Thymus (tissue), 11 donors: ENCODE measurements around the gene IGSF23. TPM values are rescaled to one million over a fixed set of nuclear protein-coding genes. Genes with fewer than 3 reads are reported as not detected.

Experiments used
- DNase-seq, 9 donors: peaks; one replicate each; pipeline ENCODE4 v3.0.0-alpha.2; 2013; ENCODE audit warnings: low spot score in 9 of 9, low read depth in 6 of 9, missing footprints in 1 of 9
- H3K27ac ChIP-seq, 2 donors: one replicate each; pipeline ENCODE4 v1.5.1; 2013; ENCODE audit warnings: control low read depth in 1 of 2, low read depth in 1 of 2, low read length in 1 of 2, mild to moderate bottlenecking in 1 of 2, moderate library complexity in 1 of 2
- H3K27me3 ChIP-seq, 2 donors: one replicate each; pipeline ENCODE4 v1.5.1; 2013; ENCODE audit warnings: low read length in 1 of 2; ENCODE audit not compliant: control insufficient read depth in 2 of 2, insufficient read depth in 1 of 2
- H3K36me3 ChIP-seq, 2 donors: one replicate each; pipeline ENCODE4 v1.5.1; 2013; ENCODE audit warnings: low read length in 1 of 2, mild to moderate bottlenecking in 1 of 2, moderate library complexity in 1 of 2; ENCODE audit not compliant: control insufficient read depth in 2 of 2, insufficient read depth in 2 of 2
- H3K4me1 ChIP-seq, 2 donors: one replicate each; pipeline ENCODE4 v1.5.1; 2013; ENCODE audit warnings: low read length in 2 of 2; ENCODE audit not compliant: control insufficient read depth in 2 of 2, insufficient read depth in 2 of 2
- H3K4me3 ChIP-seq, 2 donors: one replicate each; pipeline ENCODE4 v1.5.1; 2013; ENCODE audit warnings: low read length in 2 of 2, control low read depth in 1 of 2, mild to moderate bottlenecking in 1 of 2
- H3K9me3 ChIP-seq, 2 donors: one replicate each; pipeline ENCODE4 v1.5.1; 2013; ENCODE audit warnings: low read length in 1 of 2, mild to moderate bottlenecking in 1 of 2; ENCODE audit not compliant: control insufficient read depth in 2 of 2, insufficient read depth in 1 of 2
- WGBS: extraction: QIAGEN DNeasy Blood & Tissue Kit; methylation state at CpG from one replicate; pipeline ENCODE4 v1.1.7; 2013; 5-methylcytosine and 5-hydroxymethylcytosine counted together
- polyA plus RNA-seq: library from polyadenylated mRNA; stranded (reverse); fragments of 200-250 nt; gene quantifications from one replicate; pipeline ENCODE4 v1.2.3, GENCODE V29; 2013
- total RNA-seq: library from RNA; stranded (reverse); fragments of 120-200 nt; gene quantifications from one replicate; pipeline ENCODE4 v1.2.4, GENCODE V29; 2013
- donor health status: healthy.

Gene IGSF23
- total and polyA plus RNA-seq, 2 donors: 0.05 to 0.14 TPM

DNA sequence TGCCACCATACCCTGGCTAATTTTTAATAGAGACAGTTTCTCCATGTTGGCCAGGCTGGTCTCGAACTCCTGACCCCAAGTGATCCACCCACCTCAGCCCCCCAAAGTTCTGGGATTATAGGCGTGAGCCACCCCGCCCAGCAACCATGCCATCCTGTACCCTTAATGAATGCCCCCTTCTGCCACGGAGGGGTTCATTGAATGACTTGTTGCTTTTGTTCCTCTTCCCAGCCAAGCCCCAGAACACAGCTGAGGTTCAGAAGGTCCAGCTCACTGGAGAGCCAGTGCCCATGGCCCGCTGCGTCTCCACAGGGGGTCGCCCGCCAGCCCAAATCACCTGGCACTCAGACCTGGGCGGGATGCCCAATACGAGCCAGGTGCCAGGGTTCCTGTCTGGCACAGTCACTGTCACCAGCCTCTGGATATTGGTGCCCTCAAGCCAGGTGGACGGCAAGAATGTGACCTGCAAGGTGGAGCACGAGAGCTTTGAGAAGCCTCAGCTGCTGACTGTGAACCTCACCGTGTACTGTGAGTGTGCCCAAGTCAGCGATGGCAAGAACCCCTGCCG is 36.3 kb downstream of the IGSF23 start:
- H3K36me3 ChIP-seq: peaks cover 21 to 28% of the 10 kb centered on the region in 2 donors
- H3K4me3 ChIP-seq: no peak overlapping the region
- DNase-seq: no peak
- H3K9me3 ChIP-seq: no peaks in the 10 kb centered on the region
- WGBS: 97% methylated on average over 15 of the region's 15 CpGs
- no peaks in the 10 kb centered on the region for H3K27me3 ChIP-seq
- H3K27ac ChIP-seq: no peak overlapping the region
- H3K4me1 ChIP-seq: peaks cover 14 to 15% of the 10 kb centered on the region in 2 donors

DNA sequence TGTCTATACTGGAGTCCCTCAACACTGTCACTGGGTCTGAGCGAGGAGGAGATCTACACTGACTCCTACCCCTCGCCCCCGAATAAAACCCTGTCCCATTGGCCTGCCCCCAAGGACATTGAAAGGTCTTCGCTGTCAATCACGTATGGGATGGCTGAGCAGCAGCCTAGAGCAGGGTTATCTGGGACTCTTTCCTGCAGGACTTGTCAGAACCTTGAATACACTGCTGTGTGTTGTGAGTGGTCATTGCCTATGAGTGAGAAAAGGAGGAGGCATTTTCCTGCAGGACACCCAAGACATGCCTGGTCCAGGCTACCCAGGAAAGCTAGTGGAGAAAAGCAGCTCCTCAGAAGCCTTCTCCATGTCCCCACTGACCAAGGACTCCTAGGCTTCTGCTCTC is 40.0 kb downstream of the IGSF23 start:
- peaks cover 23 to 28% of the 10 kb centered on the region in 2 donors for H3K36me3 ChIP-seq
- no peak for DNase-seq
- no peaks in the 10 kb centered on the region for H3K9me3 ChIP-seq
- no peaks in the 10 kb centered on the region for H3K27me3 ChIP-seq
- no peak overlapping the region for H3K4me3 ChIP-seq
- H3K27ac ChIP-seq: no peak overlapping the region
- H3K4me1 ChIP-seq: peaks cover 15 to 28% of the 10 kb centered on the region in 2 donors
- WGBS: 97% methylated on average over 5 of the region's 5 CpGs

DNA sequence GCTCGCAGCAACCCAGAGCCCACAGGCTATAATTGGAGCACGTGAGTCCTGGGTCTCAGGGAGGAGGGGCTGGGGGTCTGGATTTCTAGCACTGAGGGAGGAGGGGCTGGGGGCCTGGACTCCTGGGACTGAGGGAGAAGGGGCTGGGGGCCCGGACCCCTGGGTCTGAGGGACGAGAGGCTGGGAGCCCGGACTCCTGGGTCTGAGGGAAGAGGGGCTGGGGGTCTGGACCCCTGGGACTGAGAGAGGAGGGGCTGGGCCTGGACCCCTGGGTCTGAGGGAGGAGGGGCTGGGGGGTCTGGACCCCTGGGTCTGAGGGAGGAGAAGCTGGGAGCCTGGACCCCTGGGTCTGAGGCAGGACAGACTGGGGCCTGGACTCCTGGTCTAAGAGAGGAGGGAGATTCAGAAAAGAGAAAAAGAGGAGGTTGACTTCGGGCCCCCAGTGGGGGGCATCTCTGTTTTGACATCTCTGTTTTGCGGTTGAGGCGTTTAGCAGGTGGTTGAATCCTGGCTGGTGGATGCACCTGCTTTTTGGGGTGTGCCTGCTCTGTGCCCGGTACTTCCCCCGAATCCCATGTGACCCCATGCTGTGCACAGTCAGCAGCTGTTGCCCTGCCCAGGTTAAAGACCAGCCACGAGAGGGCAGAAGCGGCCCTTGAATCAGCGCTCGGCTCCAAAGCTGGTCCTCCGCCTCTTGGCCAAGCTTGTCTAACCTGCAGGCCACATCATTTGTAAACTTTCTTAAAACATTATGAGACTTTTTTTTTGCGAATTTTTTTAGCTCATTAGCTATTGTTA is 40.8 kb downstream of the IGSF23 start:
- Histone ChIP-seq H3K4me1 (peaks cover 15 to 28% of the 10 kb centered on the region in 2 donors), H3K9me3 (no peaks in the 10 kb centered on the region), H3K27me3 (no peaks in the 10 kb centered on the region), H3K36me3 (peaks cover 25 to 28% of the 10 kb centered on the region in 2 donors), H3K4me3 (no peak overlapping the region), H3K27ac (peak overlapping the region; percentile 21 to 77)
- WGBS: 36% methylated on average over 16 of the region's 16 CpGs
- peak; percentile 44 to 89 (median 74) for DNase-seq

DNA sequence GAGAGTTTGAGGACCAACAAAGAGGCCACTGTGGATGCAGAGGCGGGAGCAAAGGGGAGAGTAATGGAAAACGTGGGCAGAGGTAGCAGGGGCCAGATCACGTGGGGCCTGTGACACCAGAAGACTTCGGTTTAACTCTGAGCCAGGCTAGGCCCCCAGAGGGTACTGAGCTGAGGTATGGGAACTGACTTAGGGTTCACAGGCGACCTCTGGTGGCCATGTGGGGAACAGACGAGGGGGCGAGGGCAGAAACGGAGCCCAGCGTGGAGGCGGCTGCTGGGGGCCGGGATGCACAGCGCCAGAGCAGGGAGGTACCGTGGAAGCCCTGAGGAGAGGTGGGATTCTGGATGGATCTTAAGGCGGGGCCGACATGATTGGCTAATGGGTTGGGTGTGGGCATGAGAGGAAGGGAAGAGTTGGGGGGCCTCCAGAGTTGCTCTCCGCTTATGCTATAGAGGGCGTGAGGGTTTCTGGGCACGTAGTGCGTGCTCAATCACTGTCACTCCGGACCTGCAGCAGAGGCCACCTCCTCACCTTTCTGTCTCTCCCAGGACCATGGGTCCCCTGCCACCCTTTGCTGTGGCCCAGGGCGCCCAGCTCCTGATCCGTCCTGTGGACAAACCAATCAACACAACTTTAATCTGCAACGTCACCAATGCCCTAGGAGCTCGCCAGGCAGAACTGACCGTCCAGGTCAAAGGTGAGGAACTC is 44.0 kb downstream of the IGSF23 start:
- Histone ChIP-seq H3K27ac (no peak overlapping the region), H3K36me3 (peaks cover 13% of the 10 kb centered on the region in 2 donors), H3K4me3 (no peak overlapping the region), H3K9me3 (no peaks in the 10 kb centered on the region), H3K27me3 (no peaks in the 10 kb centered on the region), H3K4me1 (peaks cover 22 to 38% of the 10 kb centered on the region in 2 donors)
- DNase-seq: peak; percentile 37 to 84 (median 65)
- 44% methylated on average over 25 of the region's 25 CpGs for WGBS

GRCh38 chr19:44658069-44658733 is 44.8 kb downstream of the IGSF23 start:
- H3K4me1 ChIP-seq: peaks cover 29 to 47% of the 10 kb centered on the region in 2 donors
- no peak overlapping the region for H3K4me3 ChIP-seq
- WGBS: 100% methylated on average over 3 of the region's 3 CpGs
- peaks cover 10 to 12% of the 10 kb centered on the region in 2 donors for H3K36me3 ChIP-seq
- no peaks in the 10 kb centered on the region for H3K9me3 ChIP-seq
- no peaks in the 10 kb centered on the region for H3K27me3 ChIP-seq
- H3K27ac ChIP-seq: no peak overlapping the region
- no peak for DNase-seq

DNA sequence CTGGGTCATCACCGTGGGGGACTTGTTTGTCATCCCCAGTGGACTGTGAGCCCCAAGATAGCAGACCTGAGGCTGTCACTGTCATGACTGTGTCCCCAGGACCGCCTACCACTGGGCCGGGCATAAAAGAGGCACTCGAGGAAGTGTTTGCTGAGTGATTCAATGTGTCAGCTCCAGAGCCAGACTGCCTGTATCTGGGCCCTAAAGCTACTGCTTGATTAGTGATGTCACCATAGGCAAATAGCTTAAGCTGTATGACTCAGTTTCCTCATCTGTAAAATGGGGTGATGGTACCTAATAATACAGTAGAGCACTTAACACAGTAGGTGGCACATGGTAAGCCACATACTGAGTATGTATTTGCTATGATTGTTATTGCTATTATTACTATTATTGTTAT is 46.7 kb downstream of the IGSF23 start:
- DNase-seq: no peak
- H3K4me1 ChIP-seq: peaks cover 13 to 33% of the 10 kb centered on the region in 2 donors
- no peaks in the 10 kb centered on the region for H3K27me3 ChIP-seq
- H3K9me3 ChIP-seq: no peaks in the 10 kb centered on the region
- H3K27ac ChIP-seq: no peak overlapping the region
- 99% methylated on average over 4 of the region's 4 CpGs for WGBS
- no peak overlapping the region for H3K4me3 ChIP-seq
- peaks cover 4 to 7% of the 10 kb centered on the region in 2 donors for H3K36me3 ChIP-seq

GRCh38 chr19:44661205-44661604 is 47.8 kb downstream of the IGSF23 start:
- H3K4me1 ChIP-seq: peaks cover 13 to 33% of the 10 kb centered on the region in 2 donors
- no peak overlapping the region for H3K27ac ChIP-seq
- no peaks in the 10 kb centered on the region for H3K27me3 ChIP-seq
- no peak for DNase-seq
- H3K4me3 ChIP-seq: no peak overlapping the region
- H3K9me3 ChIP-seq: no peaks in the 10 kb centered on the region
- peaks cover 2 to 4% of the 10 kb centered on the region in 2 donors for H3K36me3 ChIP-seq
- WGBS: 97% methylated on average over 11 of the region's 11 CpGs

DNA sequence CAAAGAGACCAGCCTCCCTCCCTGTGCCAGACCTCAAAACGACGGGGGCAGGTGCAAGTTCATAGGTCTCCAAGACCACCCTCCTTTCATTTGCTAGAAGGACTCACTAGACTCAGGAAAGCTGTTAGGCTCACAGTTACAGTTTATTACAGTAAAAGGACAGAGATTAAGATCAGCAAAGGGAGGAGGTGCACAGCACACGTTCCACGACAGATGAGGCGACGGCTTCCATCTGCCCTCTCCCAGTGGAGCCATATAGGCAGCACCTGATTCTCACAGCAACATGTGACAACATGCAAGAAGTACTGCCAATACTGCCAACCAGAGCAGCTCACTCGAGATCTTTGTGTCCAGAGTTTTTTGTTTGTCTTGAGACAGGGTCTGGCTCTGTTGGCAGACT is 48.5 kb downstream of the IGSF23 start:
- Histone ChIP-seq H3K36me3 (peaks cover 0 to 4% of the 10 kb centered on the region in 2 donors), H3K27me3 (no peaks in the 10 kb centered on the region), H3K4me1 (peaks cover 13 to 32% of the 10 kb centered on the region in 2 donors), H3K9me3 (no peaks in the 10 kb centered on the region), H3K27ac (no peak overlapping the region), H3K4me3 (no peak overlapping the region)
- peak in 1 of 9 donors; percentile 46 for DNase-seq
- 70% methylated on average over 7 of the region's 7 CpGs for WGBS
